NCI-H2081 treated with DMSO at 0.1 percent for 48 hours (cell line): Measurements from ENCODE around the gene CABLES2.
"Not testable (repeated sequence)": the region's sequence is repeated elsewhere in the genome, so short reads cannot be mapped to it uniquely, and the experiment has no call there.

Experiments
- DNase-seq: peaks from one replicate; lab custom pipeline; 2025; lab: John Stamatoyannopoulos, UW

Gene CABLES2

GRCh38 chr20:62388839-62389600 lies 18.1 kb downstream of the CABLES2 start:
- no peak for DNase-seq

GRCh38 chr20:62387933-62388635 lies 19.0 kb downstream of the CABLES2 start:
- no peak for DNase-seq

GRCh38 chr20:62387219-62387913 lies 19.7 kb downstream of the CABLES2 start:
- no peak for DNase-seq

- DNase-seq = peak; percentile 83
Measured at GRCh38 chr20:62386383-62387218, 20.5 kb downstream of the CABLES2 start, which contains the start of gene RPS21. Gene RPS21, plus strand, starts transcription at chr20:62387103. Its CDS starts 236 bp downstream, at chr20:62387339.

DNA sequence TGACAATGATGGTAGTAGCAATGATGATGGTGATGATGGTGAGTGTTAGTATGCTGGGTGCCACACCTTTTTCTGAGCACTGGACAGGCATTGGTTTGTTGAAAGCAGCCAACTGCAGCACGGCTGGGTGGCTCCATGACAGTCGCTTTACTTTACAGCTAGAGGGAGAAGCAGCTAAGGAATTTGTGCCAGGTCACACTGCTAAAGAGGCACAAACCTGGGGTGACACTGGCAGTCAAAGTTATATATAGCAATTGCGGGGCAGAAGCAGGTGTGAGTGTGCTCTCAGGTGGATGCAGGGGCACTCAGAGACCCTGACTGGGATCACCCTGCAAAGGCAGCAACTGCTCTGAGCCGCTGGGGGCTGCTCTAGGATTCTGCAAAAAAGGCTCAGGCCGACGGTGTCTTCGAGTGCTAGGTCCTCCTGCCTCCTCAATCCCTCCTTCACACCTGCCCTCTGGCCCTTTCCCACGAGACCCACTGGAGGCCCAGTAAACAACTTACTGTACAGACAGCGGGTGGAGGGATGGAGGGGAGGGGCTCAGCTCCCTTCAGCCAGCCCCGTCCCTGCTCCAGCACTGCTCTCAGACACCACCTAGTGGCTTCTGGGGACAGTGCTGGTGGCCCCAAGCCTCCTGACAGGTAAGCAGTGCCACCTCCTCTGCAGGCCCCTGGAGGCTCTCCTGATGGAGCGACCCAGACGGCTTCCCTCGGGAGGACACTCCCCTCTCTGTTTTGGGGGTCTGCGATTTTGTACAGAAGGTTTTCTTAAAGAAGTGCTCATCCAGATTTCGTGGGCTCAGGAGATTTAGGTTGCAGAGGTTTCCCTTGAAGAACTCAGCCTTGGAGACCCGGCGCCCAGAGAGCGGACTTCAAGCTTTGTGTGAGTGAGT lies 24.5 kb downstream of the CABLES2 start:
- DNase-seq = peak; percentile 31

- no peak for DNase-seq
Measured at GRCh38 chr20:62381842-62382241, 25.2 kb downstream of the CABLES2 start.

- DNase-seq = no peak
Measured at GRCh38 chr20:62381202-62381797, 25.8 kb downstream of the CABLES2 start.

GRCh38 chr20:62378215-62378614 lies 28.9 kb downstream of the CABLES2 start:
- DNase-seq = no peak

DNA sequence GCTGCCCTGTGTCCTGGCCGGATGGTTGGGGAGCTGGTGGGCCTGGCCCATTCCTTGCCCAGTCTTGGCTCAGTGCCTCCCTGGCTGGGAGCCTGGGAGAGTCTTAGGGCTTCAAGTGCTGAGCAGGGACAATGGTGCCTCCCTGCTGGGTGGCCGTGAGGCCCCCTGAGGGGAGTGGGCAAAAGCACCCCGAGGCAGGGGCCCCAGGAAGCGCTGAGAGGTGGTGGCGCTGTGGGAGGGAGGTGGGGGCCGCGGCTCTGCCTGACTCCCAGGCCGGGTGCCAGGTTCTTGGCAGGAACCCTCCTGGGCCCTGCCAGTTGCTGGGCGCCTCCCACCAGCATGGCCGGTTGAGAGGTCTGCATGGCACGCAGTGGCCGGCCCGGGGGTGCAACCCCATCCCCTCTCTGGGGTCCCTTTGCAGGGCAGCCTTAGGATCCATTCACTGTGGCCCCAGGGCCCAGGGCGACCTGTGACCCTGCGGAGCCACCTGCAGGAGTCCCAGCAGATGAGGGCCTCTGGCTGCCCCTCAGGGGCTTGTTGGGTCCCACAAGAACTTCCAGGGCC lies 29.4 kb downstream of the CABLES2 start:
- DNase-seq = no peak

GRCh38 chr20:62377064-62377461 lies 30.0 kb downstream of the CABLES2 start:
- DNase-seq = no peak

GRCh38 chr20:62376112-62377063 lies 30.7 kb downstream of the CABLES2 start:
- no peak for DNase-seq

- no peak for DNase-seq
Measured at GRCh38 chr20:62374331-62375152, 32.5 kb downstream of the CABLES2 start.

GRCh38 chr20:62373631-62374179 lies 33.4 kb downstream of the CABLES2 start:
- DNase-seq = not testable (repeated sequence)

GRCh38 chr20:62372042-62372993 lies 34.8 kb downstream of the CABLES2 start:
- no peak for DNase-seq

- no peak for DNase-seq
Measured at GRCh38 chr20:62371588-62372041, 35.5 kb downstream of the CABLES2 start.

- no peak for DNase-seq
Measured at GRCh38 chr20:62370807-62371587, 36.1 kb downstream of the CABLES2 start.
